Brain microvascular endothelial cell (primary cell): ENCODE results near the gene AFF1.

Experiments
- DNase-seq: peaks from one replicate; pipeline ENCODE4 v3.0.0-alpha.2; 2020
- H3K27ac ChIP-seq: fragments of 250-450 bp; sonication (Bioruptor Pico); 2 replicates; pipeline ENCODE4 v1.5.1; 2020; ENCODE audit warnings: mild to moderate bottlenecking, moderate library complexity
- H3K27me3 ChIP-seq: fragments of 250-450 bp; sonication (Bioruptor Pico); replicated peaks from 2 replicates; pipeline ENCODE4 v1.5.1; 2020; ENCODE audit warnings: mild to moderate bottlenecking
- H3K36me3 ChIP-seq: fragments of 250-450 bp; sonication (Bioruptor Pico); replicated peaks from 2 replicates; pipeline ENCODE4 v1.5.1; 2020; ENCODE audit warnings: mild to moderate bottlenecking
- H3K4me3 ChIP-seq: 2 replicates; pipeline ENCODE4 v1.5.1; 2011; ENCODE audit warnings: low read depth, mild to moderate bottlenecking, control low read depth, low read length, moderate library complexity
- CTCF ChIP-seq: IDR thresholded peaks from 2 replicates; pipeline ENCODE4 v1.5.1; 2011; ENCODE audit warnings: low read depth, mild to moderate bottlenecking, moderate library complexity, low read length, control low read depth, inconsistent platforms; ENCODE audit errors: missing control alignments
- in situ Hi-C: cut with HindIII; loops from 2 replicates; pipeline ENCODE4 v1.10.0; 2017; ENCODE audit warnings: low sequenced_read_pairs, low pct_ligation_motif_present

AFF1 gene

GRCh38 chr4:87044511-87045233 is 109.9 kb downstream of the AFF1 start:
- Histone ChIP-seq H3K36me3 (peaks cover 6% of the 10 kb centered on the region), H3K27me3 (no peaks in the 10 kb centered on the region), H3K4me3 (no peak overlapping the region), H3K27ac (no peak overlapping the region)
- in situ Hi-C loops: no loop called here
- TF ChIP-seq CTCF: no peak
- DNase-seq: no peak

- Histone ChIP-seq H3K36me3 (peaks cover 6% of the 10 kb centered on the region), H3K4me3 (no peak overlapping the region), H3K27ac (no peak overlapping the region), H3K27me3 (no peaks in the 10 kb centered on the region)
- DNase-seq: no peak
- no peak for TF ChIP-seq CTCF
- in situ Hi-C loops: no loop called here
Observed at GRCh38 chr4:87045234-87045558, 110.4 kb downstream of the AFF1 start.

- H3K27me3 ChIP-seq: no peaks in the 10 kb centered on the region
- peaks cover 6% of the 10 kb centered on the region for H3K36me3 ChIP-seq
- TF ChIP-seq CTCF: no peak
- in situ Hi-C loops: no loop called here
- DNase-seq: no peak
- no peak overlapping the region for H3K4me3 ChIP-seq
- peak overlapping the region; percentile 13 for H3K27ac ChIP-seq
Observed at GRCh38 chr4:87045659-87046058, 110.8 kb downstream of the AFF1 start.

- H3K36me3 ChIP-seq: peaks cover 6% of the 10 kb centered on the region
- no peak overlapping the region for H3K4me3 ChIP-seq
- no peak for TF ChIP-seq CTCF
- in situ Hi-C loops: no loop called here
- no peaks in the 10 kb centered on the region for H3K27me3 ChIP-seq
- DNase-seq: no peak
- H3K27ac ChIP-seq: peak overlapping the region; percentile 45
Observed at GRCh38 chr4:87046121-87046551, 111.3 kb downstream of the AFF1 start.

- Histone ChIP-seq H3K4me3 (no peak overlapping the region), H3K27me3 (no peaks in the 10 kb centered on the region), H3K36me3 (peaks cover 6% of the 10 kb centered on the region), H3K27ac (no peak overlapping the region)
- no peak for TF ChIP-seq CTCF
- no peak for DNase-seq
- in situ Hi-C loops: no loop called here
Observed at GRCh38 chr4:87047281-87047798, 112.5 kb downstream of the AFF1 start.

- Histone ChIP-seq H3K36me3 (peaks cover 6% of the 10 kb centered on the region), H3K4me3 (no peak overlapping the region), H3K27ac (no peak overlapping the region), H3K27me3 (no peaks in the 10 kb centered on the region)
- no peak for DNase-seq
- no peak for TF ChIP-seq CTCF
- in situ Hi-C loops: no loop called here
Observed at GRCh38 chr4:87049508-87049907, 114.7 kb downstream of the AFF1 start.
